ENCODE data around the gene SNAPC2.

DNA sequence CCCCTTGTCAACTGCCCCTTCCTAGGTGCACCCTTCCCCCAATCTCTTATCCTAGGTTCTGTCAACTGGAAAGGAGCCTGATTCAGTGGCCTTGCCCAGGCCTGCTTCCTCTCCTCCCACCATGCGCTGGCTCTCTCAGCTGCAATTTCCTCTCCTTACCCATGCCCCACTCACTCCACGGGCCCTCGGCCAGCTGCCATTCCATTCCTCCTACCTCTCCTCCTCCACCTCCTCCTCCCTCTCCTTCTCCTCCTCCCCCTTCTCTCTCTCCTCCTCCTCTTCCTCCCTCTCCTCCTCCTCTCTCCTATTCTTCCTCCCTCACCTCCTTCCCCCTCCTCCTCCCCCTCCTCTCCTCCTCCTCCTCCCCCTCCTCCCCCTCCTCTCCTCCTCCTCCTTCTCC lies 32.9 kb downstream of the SNAPC2 start:
- TF ChIP-seq CTCF (IDR thresholded peaks at IDR 0.05) (no peak), POLR2AphosphoS5 (IDR thresholded peaks at IDR 0.05) (no peak), POLR2A (IDR thresholded peaks at IDR 0.05) (no peak)

Data from transverse colon (tissue), 4 donors.